Ramos (cell line): ENCODE data around the gene CLSTN2.

Experiments used
- in situ Hi-C: fragments of 300-500 bp; cut with MboI; formaldehyde crosslinking; loops from one replicate; pipeline ENCODE4 v1.14.3; 2022; ENCODE audit warnings: low sequenced_read_pairs; ENCODE audit not compliant: unreplicated experiment

The CLSTN2 gene

DNA sequence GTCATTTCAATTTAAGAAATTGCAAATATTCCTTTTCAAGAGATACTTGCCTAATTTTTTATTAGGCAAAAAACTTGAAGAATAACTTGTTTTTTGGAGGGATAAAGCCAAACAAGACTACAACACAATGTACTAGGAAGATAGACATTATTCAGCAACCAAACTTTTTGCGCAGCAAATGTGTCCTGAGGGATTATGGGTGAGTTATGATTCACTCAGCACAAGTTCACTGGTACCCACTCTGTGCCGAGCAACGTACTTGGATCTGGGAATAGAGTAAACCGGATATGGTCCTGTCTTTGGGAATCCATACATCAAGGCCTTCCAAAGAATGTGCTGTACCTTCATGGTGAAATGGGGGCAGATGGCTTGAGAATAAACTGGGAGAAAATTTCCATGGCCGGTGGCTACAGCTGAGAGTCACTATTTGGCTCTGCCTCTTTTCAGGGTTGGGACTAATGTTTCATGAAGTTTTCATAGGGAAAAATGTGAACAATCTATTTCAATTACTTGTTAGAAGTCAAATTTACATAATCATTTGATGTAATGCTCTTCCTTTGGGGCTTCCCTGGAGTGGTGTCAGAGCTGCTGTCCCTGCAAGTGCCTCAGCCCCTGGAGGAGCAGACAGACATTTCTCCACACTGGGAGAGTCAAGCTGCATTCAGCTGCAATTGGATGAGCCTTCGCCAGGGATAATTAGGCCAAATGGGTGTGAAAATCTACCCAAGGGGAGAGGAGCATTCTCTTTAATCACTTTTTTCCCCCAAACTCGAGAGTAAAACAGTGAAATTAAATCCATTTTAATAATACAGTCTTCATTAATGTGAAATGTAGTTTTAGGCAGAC lies 315.2 kb downstream of the CLSTN2 start:
- in situ Hi-C loops, result no loop called here

DNA sequence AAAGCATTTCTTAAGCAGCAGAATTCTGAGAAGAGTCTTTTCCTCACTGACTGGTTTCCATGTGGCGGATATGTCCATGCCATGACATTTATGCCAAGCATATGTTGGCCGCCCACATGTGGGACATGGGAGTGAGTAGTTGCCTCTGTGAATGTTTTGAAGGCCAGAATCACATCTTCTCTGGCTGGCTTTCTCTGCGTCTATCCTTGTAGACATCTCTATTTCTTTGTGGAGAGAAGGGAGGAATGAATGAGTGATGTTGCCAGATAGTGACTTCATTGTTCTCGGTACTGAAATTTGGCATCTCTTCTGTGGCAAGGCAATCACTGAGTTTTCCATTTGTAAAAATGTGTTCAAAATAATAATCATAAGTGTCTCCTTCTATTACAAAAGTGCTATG lies 316.0 kb downstream of the CLSTN2 start:
- in situ Hi-C loops, result no loop called here

DNA sequence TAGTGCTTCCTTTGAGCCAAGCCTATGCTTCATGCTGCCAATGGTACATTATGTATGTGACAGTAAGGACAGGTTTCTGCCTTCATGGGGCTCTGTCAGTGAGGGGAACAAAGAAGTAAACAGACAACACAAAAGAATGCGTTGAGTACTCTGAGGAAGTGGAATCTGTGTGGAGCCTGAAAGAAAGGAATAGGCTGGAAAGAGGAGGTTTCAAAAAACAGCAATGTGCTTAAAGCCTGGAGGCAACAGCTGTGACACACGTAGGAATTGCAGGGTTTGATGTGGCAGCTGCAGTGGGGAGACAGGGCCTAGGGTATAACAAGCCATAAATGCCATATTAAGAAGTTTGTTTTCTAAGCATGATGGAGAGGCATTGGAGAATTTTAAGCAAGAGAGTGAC lies 316.7 kb downstream of the CLSTN2 start:
- in situ Hi-C loops, result no loop called here

DNA sequence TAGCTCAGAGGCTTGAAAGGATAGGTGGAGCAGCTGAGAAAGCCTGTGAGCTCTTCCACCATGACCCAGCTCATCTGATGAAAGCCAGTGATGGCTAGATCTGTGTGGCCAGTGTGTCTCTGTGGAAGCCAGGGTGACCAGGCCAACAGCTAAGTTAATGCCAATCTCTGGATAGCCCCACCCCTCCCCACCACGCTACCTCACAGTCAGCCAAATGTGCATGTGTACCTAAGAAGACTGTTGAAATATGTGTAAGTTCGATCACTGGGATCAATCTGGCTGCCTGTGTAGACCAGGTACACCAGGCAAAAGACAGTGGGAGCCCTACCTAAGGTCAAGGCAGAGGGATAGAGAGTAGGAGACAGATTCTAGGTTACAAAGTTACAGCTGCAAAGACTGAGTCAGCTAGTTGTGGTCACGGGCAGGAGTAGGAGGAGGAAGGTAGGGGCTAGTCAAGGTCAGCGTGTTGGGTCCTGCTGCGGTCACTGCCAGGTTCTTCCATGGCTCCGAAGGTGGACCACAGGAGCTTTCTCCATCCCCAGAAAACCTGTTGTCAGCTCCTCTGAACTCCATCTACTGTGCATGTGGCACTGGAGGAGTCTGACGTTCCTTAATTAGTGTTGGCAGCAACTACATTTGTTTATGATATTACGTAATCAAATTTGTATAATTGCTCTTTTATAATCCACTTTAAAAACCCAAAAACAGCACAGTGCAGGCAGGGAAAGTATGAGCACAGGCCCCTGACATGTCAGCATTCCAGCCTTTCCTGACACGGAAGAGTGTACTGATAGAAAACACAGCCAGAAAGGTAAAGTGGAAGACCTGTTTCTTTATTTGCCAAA lies 318.0 kb downstream of the CLSTN2 start:
- in situ Hi-C loops, result no loop called here

DNA sequence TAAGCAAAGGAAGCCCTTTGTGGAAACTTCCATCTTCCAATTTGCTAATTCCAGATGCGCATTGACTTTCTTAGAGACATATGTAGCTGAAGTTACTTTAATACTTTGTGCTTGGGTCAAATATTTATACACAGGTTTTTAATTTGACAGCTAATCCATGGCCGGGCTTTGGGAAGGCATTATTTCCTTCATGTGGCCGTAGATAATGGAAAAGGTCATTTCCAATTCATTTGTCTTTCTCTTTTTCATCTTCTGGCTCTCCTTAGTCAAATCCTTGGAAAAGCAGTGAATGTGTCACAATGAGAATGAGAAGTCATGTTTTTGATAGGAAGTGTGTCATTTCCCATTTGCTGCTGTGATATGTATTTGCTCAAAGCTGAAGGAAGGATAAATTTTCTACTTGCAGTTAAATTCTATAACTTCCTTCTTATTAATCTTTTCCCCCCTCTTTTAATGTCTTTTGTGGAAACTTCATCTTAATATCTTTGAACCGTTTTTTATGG lies 323.3 kb downstream of the CLSTN2 start:
- in situ Hi-C loops, result no loop called here

DNA sequence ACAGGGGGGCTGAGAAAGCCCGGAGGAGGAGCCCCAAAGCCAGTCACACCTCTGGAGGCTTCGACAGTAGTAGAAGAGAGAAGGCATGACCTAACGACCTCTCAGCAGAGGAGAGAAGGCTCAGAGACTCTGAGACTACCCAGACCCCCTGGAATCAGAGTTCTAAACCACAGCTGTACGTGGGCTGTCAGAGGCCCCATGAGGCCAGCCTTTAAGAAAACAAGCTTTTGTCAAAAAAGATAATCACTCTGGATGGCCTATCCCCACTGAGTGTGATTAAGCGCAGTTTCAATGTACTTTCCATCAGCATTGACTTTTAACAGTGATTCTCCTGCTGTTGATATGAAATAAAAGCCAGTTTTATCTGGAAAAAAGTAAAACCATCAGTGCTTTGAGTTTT lies 330.3 kb downstream of the CLSTN2 start:
- in situ Hi-C loops, result no loop called here

DNA sequence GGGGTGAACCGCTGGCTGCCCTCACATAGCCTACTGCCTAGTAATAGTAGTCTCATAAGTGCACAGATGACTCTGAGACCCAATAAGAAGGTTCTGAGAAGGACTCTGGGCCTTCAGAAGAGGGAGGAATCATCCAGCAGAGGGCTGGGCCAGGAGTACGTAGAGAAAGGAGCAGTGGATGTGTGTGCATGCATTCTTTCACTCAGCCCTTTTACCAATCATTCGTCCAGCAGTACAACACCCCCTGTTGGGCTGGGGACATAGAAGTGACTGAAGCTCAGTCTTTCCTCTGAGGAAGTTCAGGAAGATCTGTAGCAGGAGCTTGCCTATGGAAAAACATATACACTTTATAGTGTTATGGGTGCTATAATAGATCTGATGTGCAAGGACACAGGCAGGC lies 333.1 kb downstream of the CLSTN2 start:
- in situ Hi-C loops, result no loop called here

DNA sequence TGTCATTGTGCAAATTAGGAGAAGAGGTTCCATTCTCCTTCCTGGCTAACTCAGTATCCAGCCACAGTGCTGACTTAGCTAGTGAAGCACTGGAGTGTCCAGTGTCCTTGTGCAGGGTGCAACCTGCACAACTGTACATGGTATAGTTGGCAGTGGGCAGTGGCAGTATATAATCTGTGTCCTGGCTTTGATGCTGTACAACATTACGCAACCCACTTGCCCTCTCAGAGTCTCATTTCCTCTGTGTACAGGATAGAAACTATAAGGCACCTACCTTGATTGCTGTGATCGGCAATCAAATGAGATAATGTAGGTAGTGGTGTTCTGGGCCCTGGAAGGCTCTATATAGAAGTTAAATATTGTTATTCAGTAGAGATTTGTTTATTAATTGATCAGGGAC lies 333.6 kb downstream of the CLSTN2 start:
- in situ Hi-C loops, result no loop called here

DNA sequence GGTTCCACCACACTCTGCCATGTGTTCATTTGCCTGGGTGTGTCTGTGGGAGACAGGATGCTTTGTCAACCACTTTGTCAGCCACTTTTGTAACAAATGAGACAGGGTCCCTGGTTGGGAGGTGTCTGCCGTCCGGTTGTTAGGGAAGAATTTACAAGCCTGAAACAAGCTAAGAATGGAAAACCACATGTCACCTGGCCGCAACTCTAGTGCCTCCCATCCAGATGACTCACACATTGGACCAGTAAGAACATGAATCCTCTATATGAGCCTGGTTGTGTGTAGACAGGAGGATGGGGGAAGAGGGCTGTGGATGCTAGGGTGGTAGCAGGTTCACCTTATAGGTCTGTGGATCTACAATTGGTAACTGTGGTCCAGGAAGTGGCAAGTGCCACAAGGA lies 335.3 kb downstream of the CLSTN2 start:
- in situ Hi-C loops, result no loop called here

DNA sequence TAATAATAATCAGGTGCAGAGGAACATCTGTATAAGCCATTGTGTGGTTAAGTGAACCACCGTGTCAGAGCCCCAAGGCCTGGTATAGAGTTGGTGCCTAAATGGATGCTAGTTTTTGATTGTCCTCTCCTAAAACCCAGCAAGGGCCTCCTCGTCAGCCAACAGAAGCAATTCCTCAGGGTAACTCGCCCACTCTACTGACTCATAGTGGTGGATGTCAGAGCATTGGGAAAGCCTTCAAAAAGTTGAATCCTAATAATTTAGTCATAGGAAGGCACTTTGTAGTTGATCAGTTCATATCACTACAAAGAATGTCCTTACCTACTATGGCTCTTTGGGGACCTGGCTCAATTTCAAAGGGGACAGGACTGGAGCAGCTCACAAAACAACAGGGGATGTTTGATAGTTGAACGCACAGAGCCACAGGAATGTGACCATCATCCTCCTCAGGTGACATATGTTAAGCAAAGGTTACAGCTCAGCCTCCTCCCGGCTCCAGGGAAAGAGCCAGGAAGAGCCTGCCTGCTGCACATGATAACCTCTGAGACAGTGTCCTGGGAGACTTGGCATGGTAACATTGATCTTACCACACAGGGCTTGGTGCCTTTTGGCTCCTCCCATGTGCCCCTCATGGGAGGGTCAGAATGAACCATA lies 338.7 kb downstream of the CLSTN2 start:
- in situ Hi-C loops, result no loop called here

DNA sequence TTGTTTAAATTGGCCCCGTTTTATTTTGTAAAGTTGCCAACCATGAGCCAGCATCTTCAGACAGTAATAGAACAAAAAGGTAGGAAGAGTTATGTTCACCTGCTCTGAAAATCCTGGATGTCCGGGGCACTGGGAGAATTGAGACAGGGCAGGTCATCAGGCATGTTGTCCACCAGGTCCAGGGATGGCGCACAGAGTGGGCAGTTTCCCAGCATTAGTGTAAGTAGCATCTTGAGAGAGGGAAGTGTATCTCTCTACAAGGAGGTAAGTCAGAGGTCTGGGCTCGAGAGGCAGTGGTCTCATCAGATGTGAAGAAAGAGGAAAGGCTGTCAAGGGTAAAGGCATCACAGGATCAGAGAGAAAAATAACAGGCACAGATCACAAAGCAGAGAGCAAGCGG lies 339.4 kb downstream of the CLSTN2 start:
- in situ Hi-C loops, result no loop called here

DNA sequence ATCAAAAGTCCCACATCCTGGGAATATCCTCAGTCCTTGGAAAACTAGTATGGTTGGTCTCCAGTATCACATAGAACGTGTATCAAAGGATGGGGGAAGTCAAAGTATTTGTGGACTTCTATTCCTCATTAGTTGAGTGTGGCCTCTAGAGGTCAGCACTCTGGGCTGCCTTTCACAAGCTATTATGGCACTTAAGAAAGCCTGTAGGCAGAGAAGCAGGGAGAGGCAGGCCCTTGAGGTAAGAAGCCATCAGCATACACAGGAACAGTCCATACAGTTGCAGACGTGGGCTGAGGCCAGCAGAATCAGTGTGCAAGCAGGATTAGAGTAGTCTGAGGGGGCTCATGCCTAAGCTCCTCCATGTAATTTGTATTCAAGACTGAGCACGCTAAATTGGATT lies 341.7 kb downstream of the CLSTN2 start:
- in situ Hi-C loops, result loop anchor here (25.0 kb wide), 1 partner anchor 586 kb away; no protein-coding TSS in a partner anchor

DNA sequence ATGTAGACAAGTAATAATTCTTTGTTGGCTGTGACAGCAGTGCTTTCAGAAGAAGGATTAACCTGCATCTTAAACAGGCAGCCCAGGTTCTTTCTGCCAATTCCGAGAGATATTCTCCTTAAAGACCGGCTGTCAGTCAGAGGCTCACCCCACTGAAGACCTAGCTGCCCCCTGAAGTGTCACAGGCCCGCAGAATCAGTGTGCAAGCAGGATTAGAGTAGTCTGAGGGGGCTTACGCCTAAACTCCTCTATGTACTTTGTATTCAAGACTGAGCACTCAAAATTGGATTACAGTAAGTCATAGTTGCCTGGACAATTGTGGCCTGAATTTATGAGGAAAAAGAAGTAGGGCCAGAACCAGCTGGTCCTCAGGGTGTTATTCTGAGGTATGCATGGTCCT lies 342.9 kb downstream of the CLSTN2 start:
- in situ Hi-C loops, result loop anchor here (25.0 kb wide), 1 partner anchor 584 kb away; no protein-coding TSS in a partner anchor

DNA sequence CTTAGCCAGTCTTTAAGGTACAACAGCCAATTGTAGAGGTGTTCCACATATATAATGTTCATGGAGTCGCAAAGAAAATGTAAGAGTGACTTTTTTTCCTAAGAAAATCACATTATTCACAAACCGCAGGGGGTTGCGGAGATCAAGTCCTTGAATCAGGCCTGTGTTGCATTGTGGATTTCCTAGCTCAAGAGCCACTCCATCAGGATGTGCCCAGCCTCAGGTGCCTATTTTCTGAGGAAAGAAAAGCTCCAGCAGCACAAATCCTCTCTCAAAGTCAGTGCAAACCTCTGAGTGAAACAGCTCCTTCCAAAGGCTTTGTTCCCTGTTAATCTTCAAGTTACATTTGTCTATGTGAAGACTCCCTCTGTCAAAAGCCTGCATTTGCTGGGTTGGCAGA lies 349.4 kb downstream of the CLSTN2 start:
- in situ Hi-C loops, result loop anchor here (25.0 kb wide), 1 partner anchor 578 kb away; no protein-coding TSS in a partner anchor

DNA sequence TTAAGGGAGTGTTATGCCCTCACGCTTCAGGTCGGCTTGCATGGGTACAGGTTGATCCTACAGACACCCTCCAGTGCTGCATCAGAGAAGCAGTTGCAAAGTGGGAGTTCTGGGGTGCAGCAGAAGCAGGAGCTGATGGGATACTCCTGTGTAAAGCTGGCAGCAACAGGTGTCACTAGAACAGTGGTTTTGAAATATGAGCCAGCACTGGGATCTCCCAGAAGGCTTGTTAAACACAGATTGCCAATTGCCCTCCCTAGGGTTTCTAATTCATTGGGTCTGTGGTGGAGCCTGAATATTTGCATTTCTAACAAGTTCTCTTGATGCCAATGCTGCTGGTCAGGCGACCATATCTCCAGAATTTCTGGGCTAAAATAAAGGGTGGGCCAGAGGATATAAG lies 350.4 kb downstream of the CLSTN2 start:
- in situ Hi-C loops, result loop anchor here (25.0 kb wide), 1 partner anchor 577 kb away; no protein-coding TSS in a partner anchor

DNA sequence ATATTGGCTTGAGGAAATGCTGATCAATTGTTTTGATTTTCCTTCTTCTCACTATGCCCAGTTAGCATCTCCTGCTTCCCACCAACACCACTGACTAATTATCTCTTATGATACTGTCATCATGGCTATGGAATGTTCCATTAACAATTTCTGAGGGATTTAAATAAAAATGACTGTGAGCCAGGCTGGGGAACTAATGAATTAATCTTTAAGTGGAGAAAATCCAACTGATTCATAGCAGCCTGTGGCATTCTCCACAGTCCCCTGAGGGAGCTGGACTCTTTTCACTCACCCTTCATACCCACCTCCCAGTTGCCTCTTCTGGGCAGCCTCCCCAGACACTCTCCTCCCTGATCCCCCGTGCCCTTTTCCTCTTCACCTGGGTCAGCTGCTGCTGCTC lies 353.6 kb downstream of the CLSTN2 start:
- in situ Hi-C loops, result loop anchor here (25.0 kb wide), 1 partner anchor 574 kb away; no protein-coding TSS in a partner anchor

DNA sequence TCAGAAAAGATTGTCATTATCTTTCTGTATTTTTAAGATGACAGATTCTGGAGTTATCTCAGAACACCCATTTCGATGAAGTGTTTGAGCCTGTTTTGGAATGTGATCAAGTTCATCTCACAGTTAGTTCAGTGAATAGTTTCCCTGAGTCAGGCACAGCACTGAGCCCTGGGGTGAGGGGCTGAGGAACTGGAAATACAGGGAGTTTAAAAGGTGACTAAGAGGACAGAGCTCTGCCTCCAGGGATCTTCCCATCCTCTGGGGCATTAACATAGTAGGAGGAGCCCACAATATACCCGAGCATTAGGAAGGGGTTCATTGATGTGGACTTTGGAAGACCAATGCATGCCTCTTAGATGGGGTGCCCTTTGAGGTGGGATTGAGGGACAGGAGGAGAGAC lies 355.1 kb downstream of the CLSTN2 start:
- in situ Hi-C loops, result loop anchor here (25.0 kb wide), 1 partner anchor 572 kb away; no protein-coding TSS in a partner anchor

DNA sequence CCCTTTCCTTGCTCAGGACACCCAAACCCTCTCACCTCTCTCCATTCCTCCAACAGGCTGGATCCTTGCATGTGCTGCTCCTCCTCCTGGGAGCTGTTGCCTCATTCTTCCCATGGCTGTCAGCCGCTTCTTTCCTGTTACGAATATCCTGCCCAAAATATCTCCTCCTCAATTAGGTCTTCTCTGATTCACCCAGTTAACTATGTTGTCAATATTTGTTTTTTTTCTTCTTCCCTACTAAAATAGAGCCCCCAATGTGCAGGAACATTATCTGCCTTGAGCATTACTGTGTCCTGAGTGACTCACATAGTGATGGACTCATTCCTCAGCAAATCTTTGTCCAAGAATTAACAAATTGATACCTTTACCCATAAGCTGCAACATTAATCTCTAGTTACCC lies 357.2 kb downstream of the CLSTN2 start:
- in situ Hi-C loops, result loop anchor here (25.0 kb wide), 1 partner anchor 570 kb away; no protein-coding TSS in a partner anchor

DNA sequence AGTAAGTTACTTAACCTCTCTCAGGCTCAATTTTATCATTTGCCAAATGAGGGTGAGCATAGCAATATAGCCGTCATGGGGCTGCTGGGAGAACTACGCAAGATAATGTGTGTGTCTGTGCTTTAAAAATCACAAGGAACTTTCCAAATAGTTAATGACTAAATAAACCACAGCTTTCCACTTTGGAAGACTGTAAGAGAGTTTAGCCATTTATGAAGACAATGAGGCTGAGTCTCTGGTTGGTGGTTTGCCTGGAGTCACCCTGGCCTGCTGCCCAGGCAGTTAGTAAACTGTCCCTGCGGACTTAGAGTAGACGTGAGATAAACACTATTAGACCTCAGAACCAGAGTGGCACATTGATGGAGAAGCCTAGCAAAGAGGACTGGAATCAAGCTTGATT lies 357.7 kb downstream of the CLSTN2 start:
- in situ Hi-C loops, result loop anchor here (25.0 kb wide), 1 partner anchor 570 kb away; no protein-coding TSS in a partner anchor

DNA sequence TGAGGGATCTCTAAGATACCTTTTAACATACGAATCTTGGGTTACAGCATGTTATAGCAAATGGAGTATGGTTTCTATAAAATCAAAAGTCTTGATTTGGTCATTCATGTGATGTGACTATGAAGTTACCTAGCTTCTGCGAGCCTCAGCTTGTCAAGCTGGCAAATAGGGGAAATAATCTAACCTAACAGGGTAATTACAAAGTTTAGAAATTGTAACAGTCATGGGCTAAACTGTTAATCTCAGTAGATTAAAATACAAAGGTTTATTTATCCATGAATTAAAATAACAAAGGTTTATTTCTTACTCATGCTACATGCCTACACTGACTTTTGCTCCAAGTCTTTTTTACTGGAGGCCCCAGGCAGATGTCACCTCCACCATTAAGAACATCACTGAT lies 359.1 kb downstream of the CLSTN2 start:
- in situ Hi-C loops, result loop anchor here (25.0 kb wide), 1 partner anchor 568 kb away; no protein-coding TSS in a partner anchor
